ENCODE data around the gene COX7A2L.

DNA sequence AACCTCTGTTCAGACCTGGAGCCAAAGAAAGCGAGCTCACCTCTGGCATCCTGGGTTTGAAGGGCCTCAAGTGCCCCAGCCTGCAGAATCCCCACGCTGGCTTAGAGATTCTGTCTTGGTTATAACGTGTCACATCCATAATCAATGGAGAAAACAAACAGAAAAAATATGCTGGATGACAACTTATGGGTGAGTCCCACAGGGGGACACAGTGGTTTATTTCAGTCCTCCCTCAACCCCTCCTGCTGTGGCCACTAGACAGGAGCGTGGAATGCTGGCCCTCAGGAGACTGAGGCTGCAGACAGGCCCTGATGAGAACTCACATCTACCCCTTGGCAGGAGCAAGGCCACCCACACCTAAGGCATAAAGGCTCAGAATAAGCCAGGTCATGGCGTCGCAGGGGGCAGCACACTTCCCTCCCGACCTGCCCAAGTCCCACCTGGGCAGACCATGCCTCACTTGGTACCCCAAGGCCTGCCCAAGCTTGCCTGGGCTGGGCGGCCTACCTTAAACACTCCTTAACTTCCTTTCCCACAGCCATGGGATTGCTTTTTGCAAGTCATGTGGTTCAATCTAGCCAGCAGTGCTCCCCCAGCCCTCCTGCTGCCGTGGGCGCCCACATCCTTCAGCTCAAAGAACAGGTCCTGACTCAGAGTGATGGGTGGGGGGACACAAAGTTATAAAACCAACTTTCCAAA is 19.9 kb downstream of the COX7A2L start:
- TF ChIP-seq, protein P1, sequence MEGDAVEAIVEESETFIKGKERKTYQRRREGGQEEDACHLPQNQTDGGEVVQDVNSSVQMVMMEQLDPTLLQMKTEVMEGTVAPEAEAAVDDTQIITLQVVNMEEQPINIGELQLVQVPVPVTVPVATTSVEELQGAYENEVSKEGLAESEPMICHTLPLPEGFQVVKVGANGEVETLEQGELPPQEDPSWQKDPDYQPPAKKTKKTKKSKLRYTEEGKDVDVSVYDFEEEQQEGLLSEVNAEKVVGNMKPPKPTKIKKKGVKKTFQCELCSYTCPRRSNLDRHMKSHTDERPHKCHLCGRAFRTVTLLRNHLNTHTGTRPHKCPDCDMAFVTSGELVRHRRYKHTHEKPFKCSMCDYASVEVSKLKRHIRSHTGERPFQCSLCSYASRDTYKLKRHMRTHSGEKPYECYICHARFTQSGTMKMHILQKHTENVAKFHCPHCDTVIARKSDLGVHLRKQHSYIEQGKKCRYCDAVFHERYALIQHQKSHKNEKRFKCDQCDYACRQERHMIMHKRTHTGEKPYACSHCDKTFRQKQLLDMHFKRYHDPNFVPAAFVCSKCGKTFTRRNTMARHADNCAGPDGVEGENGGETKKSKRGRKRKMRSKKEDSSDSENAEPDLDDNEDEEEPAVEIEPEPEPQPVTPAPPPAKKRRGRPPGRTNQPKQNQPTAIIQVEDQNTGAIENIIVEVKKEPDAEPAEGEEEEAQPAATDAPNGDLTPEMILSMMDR (IDR thresholded peaks at IDR 0.05; ENCODE audit: low read length), result no peak
- no peak for TF ChIP-seq EZH2 (IDR thresholded peaks at IDR 0.05; ENCODE audit: borderline replicate concordance, low read length)
